ENCODE data around the gene GUCY1B1.

GRCh38 chr4:155837203-155837796 lies 78.5 kb downstream of the GUCY1B1 start:
- TF ChIP-seq, protein P1, sequence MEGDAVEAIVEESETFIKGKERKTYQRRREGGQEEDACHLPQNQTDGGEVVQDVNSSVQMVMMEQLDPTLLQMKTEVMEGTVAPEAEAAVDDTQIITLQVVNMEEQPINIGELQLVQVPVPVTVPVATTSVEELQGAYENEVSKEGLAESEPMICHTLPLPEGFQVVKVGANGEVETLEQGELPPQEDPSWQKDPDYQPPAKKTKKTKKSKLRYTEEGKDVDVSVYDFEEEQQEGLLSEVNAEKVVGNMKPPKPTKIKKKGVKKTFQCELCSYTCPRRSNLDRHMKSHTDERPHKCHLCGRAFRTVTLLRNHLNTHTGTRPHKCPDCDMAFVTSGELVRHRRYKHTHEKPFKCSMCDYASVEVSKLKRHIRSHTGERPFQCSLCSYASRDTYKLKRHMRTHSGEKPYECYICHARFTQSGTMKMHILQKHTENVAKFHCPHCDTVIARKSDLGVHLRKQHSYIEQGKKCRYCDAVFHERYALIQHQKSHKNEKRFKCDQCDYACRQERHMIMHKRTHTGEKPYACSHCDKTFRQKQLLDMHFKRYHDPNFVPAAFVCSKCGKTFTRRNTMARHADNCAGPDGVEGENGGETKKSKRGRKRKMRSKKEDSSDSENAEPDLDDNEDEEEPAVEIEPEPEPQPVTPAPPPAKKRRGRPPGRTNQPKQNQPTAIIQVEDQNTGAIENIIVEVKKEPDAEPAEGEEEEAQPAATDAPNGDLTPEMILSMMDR (IDR thresholded peaks at IDR 0.05; ENCODE audit: poor library complexity, severe bottlenecking) = no peak
- no peak for TF ChIP-seq SMC3 (conservative IDR thresholded peaks at IDR 0.05; ENCODE audit: poor library complexity)
